Hepatocyte (in vitro differentiated cells): ENCODE results near the gene CCDC187.

Experiments used
- CTCF ChIP-seq: fragments of 200-600 bp; sonication (generic); IDR thresholded peaks from 2 replicates; pipeline ENCODE4 v1.5.1; 2016; ENCODE audit warnings: antibody characterized with exemption, mild to moderate bottlenecking; ENCODE audit not compliant: poor library complexity
- EZH2 ChIP-seq: fragments of 200-600 bp; sonication (generic); IDR thresholded peaks from 2 replicates; pipeline ENCODE4 v1.6.1; 2016; ENCODE audit warnings: antibody characterized with exemption, mild to moderate bottlenecking, borderline replicate concordance
- EZH2phosphoT487 ChIP-seq: fragments of 200-600 bp; sonication (generic); IDR thresholded peaks from one replicate; pipeline ENCODE4 v1.6.1; 2018; ENCODE audit warnings: antibody characterized with exemption, mild to moderate bottlenecking, low read depth, moderate library complexity; ENCODE audit not compliant: unreplicated experiment, severe bottlenecking

- TF ChIP-seq CTCF (no peak), EZH2 (no peak), EZH2phosphoT487 (no peak)
Measured at GRCh38 chr9:136264441-136265405, 39.2 kb downstream of the CCDC187 start.
